ENCODE data around the gene TNFRSF21. TPM values are rescaled to one million over a fixed set of nuclear protein-coding genes. Genes with fewer than 3 reads are reported as not detected.

TNFRSF21 gene
- total and polyA plus RNA-seq, 9 of the 15 experiments (the other 6 are each of a cell fraction or from before 2014, with no cell fraction given) = 0.63 to 5.7 (median 2.2) TPM

- Histone ChIP-seq H3K36me3 (ENCODE audit: control insufficient read depth, insufficient read depth, low read length) (no peaks in the 10 kb centered on the region), H3K4me3 (no peak overlapping the region), H3K4me1 (replicated peaks in 1 of 2; ENCODE audit: control insufficient read depth in 2 of 2, insufficient read depth in 2 of 2, low read length in 2 of 2) (no peaks in the 10 kb centered on the region), H4K20me1 (replicated peaks; ENCODE audit: control insufficient read depth, insufficient read depth, low read length) (no peaks in the 10 kb centered on the region), H3K79me2 (ENCODE audit: control insufficient read depth, insufficient read depth, low read length) (no peaks in the 10 kb centered on the region), H3K9ac (ENCODE audit: insufficient read depth in 1 of 2, low read depth in 2 of 2, low read length in 2 of 2) (no peak overlapping the region), H3K9me1 (ENCODE audit: control insufficient read depth, insufficient read depth, low read length) (no peaks in the 10 kb centered on the region), H3K27ac (ENCODE audit: extremely low read depth, low read depth, low read length) (no peak overlapping the region), H3K9me3 (replicated peaks; ENCODE audit: control insufficient read depth, insufficient read depth, low read depth, low read length) (no peaks in the 10 kb centered on the region), H3K27me3 (ENCODE audit: control insufficient read depth in 2 of 2, insufficient read depth in 2 of 2, low read length in 2 of 2) (peaks cover 5 to 9% of the 10 kb centered on the region in 2 experiments; a peak in 4 of 5 replicates), H2AFZ (ENCODE audit: low read depth, low read length) (no peak overlapping the region), H3K4me2 (ENCODE audit: insufficient read depth, low read length) (no peak overlapping the region)
- no peak for FAIRE-seq
- in situ Hi-C loops (cut with MboI) = no loop called here
- WGBS (ENCODE audit: insufficient coverage, low coverage, missing lambda C conversion rate) = 4% methylated on average over 4 of the region's 4 CpGs
- no TSS peak for BruUV-seq (replicated peaks)
- no peak for DNase-seq (ENCODE audit: extremely low read depth in 1 of 4, low spot score in 3 of 4)
- ChIA-PET CTCF (ENCODE audit: low intra/inter-chr PET ratio) (no interaction called here), POLR2A (interaction anchor here (1.2 kb wide), 1 partner anchor 9 kb away, joined by 4 read pairs; no protein-coding TSS in a partner anchor)
- TF ChIP-seq GMEB1 (CRISPR knock-in tag; IDR thresholded peaks at IDR 0.05) = no peak
- no peak for TF ChIP-seq ZNF175 (CRISPR knock-in tag; IDR thresholded peaks at IDR 0.05; ENCODE audit: low read depth)
- no peak for TF ChIP-seq FOXA3 (CRISPR knock-in tag; conservative IDR thresholded peaks at IDR 0.05 in 1 of 2, IDR thresholded peaks at IDR 0.05 in 1 of 2)
- no peak for TF ChIP-seq HBP1 (CRISPR knock-in tag; IDR thresholded peaks at IDR 0.05)
- TF ChIP-seq ZBTB43 (CRISPR knock-in tag; IDR thresholded peaks at IDR 0.05) = no peak
- no peak for TF ChIP-seq SIRT6 (IDR thresholded peaks at IDR 0.05; ENCODE audit: low read depth, low read length)
- no peak for TF ChIP-seq PPARD (CRISPR knock-in tag; IDR thresholded peaks at IDR 0.05)
- TF ChIP-seq BHLHE40 (IDR thresholded peaks at IDR 0.05; ENCODE audit: low read length) = no peak
- ATAC-seq = no peak
- intact Hi-C loops (cut with micrococcal nuclease) = no loop called here
Observed at GRCh38 chr6:47343600-47343999, 33.9 kb upstream of the TNFRSF21 start.
